ENCODE measurements around the gene LCN2. TPM values are rescaled to one million over a fixed set of nuclear protein-coding genes. Genes with fewer than 3 reads are reported as not detected.

LCN2 gene
- total and polyA plus RNA-seq, 12 donors: 0.34 to 2.7 (median 0.62) TPM; not detected in 5

- no peak for DNase-seq
- H3K27me3 ChIP-seq: no peaks in the 10 kb centered on the region
- peaks cover 27 to 60% (median 36%) of the 10 kb centered on the region in 9 donors for H3K4me1 ChIP-seq
- H3K27ac ChIP-seq: no peak overlapping the region
- intact Hi-C loops (cut with DNase I): no loop called here
- no peaks in the 10 kb centered on the region for H3K9me3 ChIP-seq
- WGBS, 2 donors: 73 to 92% methylated on average over 6 of the region's 6 CpGs
- ATAC-seq: no peak
- TF ChIP-seq CTCF (IDR thresholded peaks at IDR 0.05): no peak
- peaks cover 7 to 91% (median 56%) of the 10 kb centered on the region in 9 donors for H3K36me3 ChIP-seq
- H3K4me3 ChIP-seq: no peak overlapping the region
Measured at GRCh38 chr9:128104171-128104618, 45.1 kb upstream of the LCN2 start.

GRCh38 chr9:128105538-128106175 lies 43.6 kb upstream of the LCN2 start:
- no peaks in the 10 kb centered on the region for H3K27me3 ChIP-seq
- ATAC-seq (no peak), DNase-seq (no peak)
- peaks cover 7 to 91% (median 56%) of the 10 kb centered on the region in 9 donors for H3K36me3 ChIP-seq
- no peaks in the 10 kb centered on the region for H3K9me3 ChIP-seq
- no peak for TF ChIP-seq CTCF (IDR thresholded peaks at IDR 0.05)
- H3K27ac ChIP-seq: no peak overlapping the region
- no peak overlapping the region for H3K4me3 ChIP-seq
- intact Hi-C loops (cut with DNase I): no loop called here
- 89 to 94% methylated on average over 21 of the region's 21 CpGs for WGBS, 2 donors
- peaks cover 14 to 53% (median 25%) of the 10 kb centered on the region in 9 donors for H3K4me1 ChIP-seq

- peak in 1 of 8 donors; percentile 4 for ATAC-seq
- Histone ChIP-seq H3K27ac (peak overlapping the region in 1 of 10 donors; percentile 36), H3K27me3 (no peaks in the 10 kb centered on the region), H3K9me3 (no peaks in the 10 kb centered on the region), H3K36me3 (peaks cover 7 to 84% (median 51%) of the 10 kb centered on the region in 9 donors), H3K4me3 (no peak overlapping the region), H3K4me1 (peaks cover 7 to 46% (median 18%) of the 10 kb centered on the region in 9 donors)
- intact Hi-C loops (cut with DNase I): no loop called here
- no peak for DNase-seq
- WGBS, 2 donors: 94 to 95% methylated on average over 23 of the region's 23 CpGs
- TF ChIP-seq CTCF (IDR thresholded peaks at IDR 0.05): no peak
Measured at GRCh38 chr9:128106181-128106939, 42.9 kb upstream of the LCN2 start.

GRCh38 chr9:128106940-128107467 lies 42.2 kb upstream of the LCN2 start:
- DNase-seq (no peak), ATAC-seq (peak in 1 of 8 donors; percentile 8)
- intact Hi-C loops (cut with DNase I): no loop called here
- H3K4me3 ChIP-seq: no peak overlapping the region
- H3K27ac ChIP-seq: peak overlapping the region in 1 of 10 donors; percentile 36
- no peaks in the 10 kb centered on the region for H3K27me3 ChIP-seq
- no peak for TF ChIP-seq CTCF (IDR thresholded peaks at IDR 0.05)
- H3K9me3 ChIP-seq: no peaks in the 10 kb centered on the region
- peaks cover 7 to 79% (median 51%) of the 10 kb centered on the region in 9 donors for H3K36me3 ChIP-seq
- WGBS, 2 donors: 94 to 95% methylated on average over 23 of the region's 23 CpGs
- H3K4me1 ChIP-seq: peaks cover under 1 to 39% (median 11%) of the 10 kb centered on the region in 9 donors

All from heart right ventricle (tissue), 16 donors.